Activated CD8-positive, alpha-beta T cell treated with anti-CD3 and anti-CD28 coated beads for 36 hours (primary cell): ENCODE results near the gene RBM14. TPM values are rescaled to one million over a fixed set of nuclear protein-coding genes. Genes with fewer than 3 reads are reported as not detected.
"Not testable (repeated sequence)": the region's sequence is repeated elsewhere in the genome, so short reads cannot be mapped to it uniquely, and the experiment has no call there.

Experiments
- ATAC-seq: fragments of 200-7000 bp; cut with Tn5 transposase; one replicate; pipeline ENCODE4 v1.10.0; 2021; ENCODE audit warnings: mild to moderate bottlenecking, moderate library complexity
- CTCF ChIA-PET: fragments of 350-600 bp; sonication (Branson Sonifier 250); formaldehyde crosslinking; loops from one replicate; lab custom pipeline; 2021; ENCODE audit warnings: antibody characterized with exemption; lab: Charles Lee
- POLR2A ChIA-PET: fragments of 350-600 bp; sonication (Branson Sonifier 250); formaldehyde crosslinking; loops from one replicate; lab custom pipeline; 2021; ENCODE audit warnings: antibody characterized with exemption; lab: Charles Lee
- DNase-seq: peaks from one replicate; pipeline ENCODE4 v3.0.0-alpha.2; 2020
- H3K27ac Mint-ChIP-seq: one replicate; pipeline ENCODE4 v1.8.0; 2021; ENCODE audit warnings: mild to moderate bottlenecking, mixed read lengths
- H3K27me3 Mint-ChIP-seq: one replicate; pipeline ENCODE4 v1.8.0; 2021; ENCODE audit warnings: mixed read lengths
- H3K36me3 Mint-ChIP-seq: one replicate; pipeline ENCODE4 v1.8.0; 2021; ENCODE audit warnings: low read depth, mixed read lengths
- H3K4me1 Mint-ChIP-seq: one replicate; pipeline ENCODE4 v1.8.0; 2021; ENCODE audit warnings: low read depth, mixed read lengths
- H3K4me3 Mint-ChIP-seq: one replicate; pipeline ENCODE4 v1.8.0; 2021; ENCODE audit warnings: mild to moderate bottlenecking, moderate library complexity, mixed read lengths
- H3K9me3 Mint-ChIP-seq: one replicate; pipeline ENCODE4 v1.8.0; 2021; ENCODE audit warnings: mixed read lengths
- intact Hi-C: fragments of 100-400 bp; cut with micrococcal nuclease; formaldehyde crosslinking; loops from one replicate; pipeline ENCODE4 v1.10.0; 2022
- total RNA-seq, 2 experiments: library from RNA; stranded (reverse); gene quantifications; one replicate each; pipeline ENCODE4 v1.2.3, GENCODE V29; 2021
- TF ChIP-seq, protein P1 (sequence below): fragments of 200-600 bp; IDR thresholded peaks from one replicate; pipeline ENCODE4 v1.8.0; 2022; ENCODE audit warnings: antibody characterized with exemption, mild to moderate bottlenecking

RBM14 gene
- total RNA-seq, 2 experiments from 2014 or later, result 153 to 159 TPM

DNA sequence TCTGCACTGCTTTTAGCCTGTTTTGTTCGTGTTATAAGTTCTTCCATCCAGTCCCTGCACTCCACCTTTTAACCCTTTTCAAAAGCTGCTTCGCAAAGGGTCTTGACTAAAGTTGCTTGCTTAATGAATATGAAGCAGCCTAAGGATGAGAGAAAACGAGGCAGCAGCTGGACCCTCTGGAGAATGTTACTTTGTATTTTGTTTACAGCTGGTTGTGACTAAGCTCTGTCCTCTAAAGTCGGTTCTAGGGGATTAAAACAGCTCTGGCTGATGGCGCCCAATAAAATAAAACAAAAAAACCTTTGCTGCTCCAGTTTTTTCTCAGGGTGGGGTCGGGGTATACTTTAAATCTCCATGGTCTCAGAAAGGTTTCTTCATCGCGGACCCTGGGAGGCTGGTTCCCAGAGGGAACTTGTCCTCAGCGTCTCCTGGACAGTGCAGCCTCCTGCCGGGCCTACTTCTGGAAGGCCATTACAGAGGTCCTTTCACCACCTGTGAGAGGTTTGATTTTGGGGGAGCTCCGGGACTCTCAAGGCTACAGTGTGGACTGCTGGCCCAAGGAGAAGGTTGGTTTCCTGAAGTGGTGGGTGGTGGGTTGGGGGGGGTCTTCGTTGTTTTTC, 21.2 kb downstream of the RBM14 start:
- peaks cover 70% of the 10 kb centered on the region for H3K36me3 Mint-ChIP-seq
- H3K9me3 Mint-ChIP-seq, result peaks cover 2% of the 10 kb centered on the region
- TF ChIP-seq, protein P1, sequence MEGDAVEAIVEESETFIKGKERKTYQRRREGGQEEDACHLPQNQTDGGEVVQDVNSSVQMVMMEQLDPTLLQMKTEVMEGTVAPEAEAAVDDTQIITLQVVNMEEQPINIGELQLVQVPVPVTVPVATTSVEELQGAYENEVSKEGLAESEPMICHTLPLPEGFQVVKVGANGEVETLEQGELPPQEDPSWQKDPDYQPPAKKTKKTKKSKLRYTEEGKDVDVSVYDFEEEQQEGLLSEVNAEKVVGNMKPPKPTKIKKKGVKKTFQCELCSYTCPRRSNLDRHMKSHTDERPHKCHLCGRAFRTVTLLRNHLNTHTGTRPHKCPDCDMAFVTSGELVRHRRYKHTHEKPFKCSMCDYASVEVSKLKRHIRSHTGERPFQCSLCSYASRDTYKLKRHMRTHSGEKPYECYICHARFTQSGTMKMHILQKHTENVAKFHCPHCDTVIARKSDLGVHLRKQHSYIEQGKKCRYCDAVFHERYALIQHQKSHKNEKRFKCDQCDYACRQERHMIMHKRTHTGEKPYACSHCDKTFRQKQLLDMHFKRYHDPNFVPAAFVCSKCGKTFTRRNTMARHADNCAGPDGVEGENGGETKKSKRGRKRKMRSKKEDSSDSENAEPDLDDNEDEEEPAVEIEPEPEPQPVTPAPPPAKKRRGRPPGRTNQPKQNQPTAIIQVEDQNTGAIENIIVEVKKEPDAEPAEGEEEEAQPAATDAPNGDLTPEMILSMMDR, result no peak
- peak overlapping the region; percentile 90 for H3K27ac Mint-ChIP-seq
- H3K4me1 Mint-ChIP-seq, result peaks cover 48% of the 10 kb centered on the region
- ChIA-PET POLR2A (interaction anchor here (0.6 to 27.4 kb wide), 16 partner anchors 10 to 576 kb away, joined by 3 to 558 read pairs (median 8); partner anchors contain the start of genes ACTN3, RBM14, RBM4B and ZDHHC24), CTCF (interaction anchor here (0.7 to 4.3 kb wide), 15 partner anchors 8 to 220 kb away, joined by 3 to 29 read pairs (median 4); partner anchors contain the start of genes CCDC87, CCS, MRPL11 and RBM14)
- ATAC-seq, result no peak
- intact Hi-C loops, result loop anchor here (2.0 to 5.0 kb wide), 2 partner anchors 19 to 40 kb away; partner anchors contain the start of gene RBM4B
- no peak for DNase-seq
- H3K4me3 Mint-ChIP-seq, result peak overlapping the region; percentile 83
- no peaks in the 10 kb centered on the region for H3K27me3 Mint-ChIP-seq

DNA sequence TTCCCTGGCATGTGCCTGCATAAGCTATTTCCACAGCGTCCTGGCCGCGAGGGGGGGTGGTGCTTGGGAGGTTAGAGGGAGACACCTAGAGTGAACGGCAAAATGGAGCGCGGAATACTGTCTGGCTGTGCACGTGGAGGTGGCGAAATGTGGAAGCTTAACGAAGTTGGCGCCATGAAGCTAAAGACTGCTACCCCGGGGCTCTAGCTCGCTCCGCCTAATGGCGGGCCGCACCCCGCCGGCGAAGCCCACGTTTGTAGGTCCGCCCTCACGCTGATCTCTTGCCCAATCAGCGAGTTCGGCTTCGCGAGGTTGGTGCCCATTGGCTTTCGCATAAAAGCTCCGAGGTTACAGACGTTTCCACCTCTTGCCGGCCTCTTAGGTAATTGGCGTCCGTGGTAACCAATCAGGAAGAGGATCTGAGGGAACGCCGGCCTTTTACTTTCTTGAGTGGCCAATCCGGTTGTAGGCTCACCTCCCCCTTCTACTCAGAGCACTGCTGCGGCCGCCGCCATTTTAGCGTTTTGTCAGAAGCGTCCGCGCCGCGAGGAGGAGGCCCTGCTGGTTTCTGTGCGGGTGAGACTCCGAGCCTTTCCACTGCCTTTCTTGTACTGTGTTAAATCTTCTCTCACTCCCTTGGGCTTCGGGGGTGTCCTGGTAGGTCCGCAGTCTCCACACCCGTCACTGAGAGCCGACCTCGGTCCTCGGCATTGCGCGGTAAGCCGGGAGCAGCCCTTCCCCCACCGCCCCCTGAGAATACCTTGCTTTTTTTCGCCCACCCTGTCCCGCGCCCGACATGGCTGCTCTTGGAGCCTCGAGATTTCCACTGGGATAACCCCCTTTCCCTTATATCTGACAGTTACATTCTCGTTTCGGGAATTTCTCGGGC, 22.0 kb downstream of the RBM14 start, which contains the start of gene RBM4:
RBM4 (plus strand) TSS at position 527 of the 889 bp plus-strand sequence. CDS start 1,009 bp downstream, outside the sequence.
- DNase-seq (peak; percentile 99), ATAC-seq (peak; percentile 95)
- ChIA-PET CTCF (interaction anchor here (0.6 to 4.3 kb wide), 15 partner anchors 10 to 220 kb away, joined by 3 to 29 read pairs (median 4); partner anchors contain the start of genes CCDC87, CCS, MRPL11 and RBM14), POLR2A (interaction anchor here (0.6 to 27.4 kb wide), 17 partner anchors 10 to 575 kb away, joined by 3 to 558 read pairs (median 7); partner anchors contain the start of genes ACTN3, RBM14, RBM4B and ZDHHC24)
- H3K27me3 Mint-ChIP-seq, result no peaks in the 10 kb centered on the region
- intact Hi-C loops, result loop anchor here (2.0 to 5.0 kb wide), 2 partner anchors 20 to 39 kb away; partner anchors contain the start of gene RBM4B
- H3K4me3 Mint-ChIP-seq, result peak within 1 kb of the TSS; percentile 83
- peak within 1 kb of the TSS; percentile 98 for H3K27ac Mint-ChIP-seq
- peaks cover 2% of the 10 kb centered on the region for H3K9me3 Mint-ChIP-seq
- H3K36me3 Mint-ChIP-seq, result peaks cover 72% of the 10 kb centered on the region
- peaks cover 56% of the 10 kb centered on the region for H3K4me1 Mint-ChIP-seq
- TF ChIP-seq, protein P1, result no peak

DNA sequence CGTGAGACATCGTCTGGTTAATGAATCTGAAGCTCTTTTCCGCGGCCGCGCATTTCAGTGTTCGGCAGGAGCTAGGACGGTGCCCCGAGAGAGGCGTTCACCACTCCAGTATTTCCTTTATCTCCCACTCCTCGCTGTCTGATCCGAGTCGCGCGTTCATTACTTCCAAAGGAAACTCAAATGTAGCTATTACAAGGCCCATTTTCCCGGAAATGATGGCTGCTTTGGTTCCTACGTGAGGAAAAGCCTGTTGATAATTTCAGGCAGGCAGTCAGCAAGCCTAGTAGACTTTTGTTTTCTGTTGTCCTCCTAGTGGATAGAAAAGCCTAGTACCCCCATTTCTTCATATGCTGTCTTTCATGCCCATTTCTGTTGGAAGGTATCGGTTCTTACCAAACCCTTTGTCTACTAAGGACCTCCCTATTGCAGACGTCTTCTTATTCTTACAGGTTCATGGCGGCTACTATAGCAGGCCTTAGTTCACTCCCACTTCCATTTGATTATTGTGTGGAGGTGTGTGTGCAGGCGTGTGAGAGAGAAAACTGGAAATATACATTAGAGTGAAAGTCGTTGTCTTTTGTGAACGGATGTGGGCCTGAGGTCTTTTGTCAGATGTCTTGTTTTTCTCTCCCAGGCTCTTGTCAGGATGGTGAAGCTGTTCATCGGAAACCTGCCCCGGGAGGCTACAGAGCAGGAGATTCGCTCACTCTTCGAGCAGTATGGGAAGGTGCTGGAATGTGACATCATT, 22.8 kb downstream of the RBM14 start:
- Mint-ChIP-seq H3K27ac (peak overlapping the region; percentile 98), H3K27me3 (no peaks in the 10 kb centered on the region), H3K36me3 (peaks cover 77% of the 10 kb centered on the region), H3K4me3 (peak overlapping the region; percentile 83), H3K9me3 (peaks cover 2% of the 10 kb centered on the region), H3K4me1 (peaks cover 63% of the 10 kb centered on the region)
- TF ChIP-seq, protein P1, result peak; percentile 15
- POLR2A ChIA-PET, result interaction anchor here (0.8 to 27.4 kb wide), 12 partner anchors 9 to 109 kb away, joined by 3 to 558 read pairs (median 8); partner anchors contain the start of genes ACTN3, RBM14, RBM4B and ZDHHC24
- intact Hi-C loops, result loop anchor here (2.0 to 5.0 kb wide), 2 partner anchors 20 to 38 kb away; partner anchors contain the start of gene RBM4B
- CTCF ChIA-PET, result interaction anchor here (0.6 to 4.3 kb wide), 9 partner anchors 9 to 49 kb away, joined by 3 to 29 read pairs (median 4); partner anchors contain the start of genes CCDC87, CCS, RBM14 and RBM4B
- peak; percentile 37 for DNase-seq
- ATAC-seq, result no peak

DNA sequence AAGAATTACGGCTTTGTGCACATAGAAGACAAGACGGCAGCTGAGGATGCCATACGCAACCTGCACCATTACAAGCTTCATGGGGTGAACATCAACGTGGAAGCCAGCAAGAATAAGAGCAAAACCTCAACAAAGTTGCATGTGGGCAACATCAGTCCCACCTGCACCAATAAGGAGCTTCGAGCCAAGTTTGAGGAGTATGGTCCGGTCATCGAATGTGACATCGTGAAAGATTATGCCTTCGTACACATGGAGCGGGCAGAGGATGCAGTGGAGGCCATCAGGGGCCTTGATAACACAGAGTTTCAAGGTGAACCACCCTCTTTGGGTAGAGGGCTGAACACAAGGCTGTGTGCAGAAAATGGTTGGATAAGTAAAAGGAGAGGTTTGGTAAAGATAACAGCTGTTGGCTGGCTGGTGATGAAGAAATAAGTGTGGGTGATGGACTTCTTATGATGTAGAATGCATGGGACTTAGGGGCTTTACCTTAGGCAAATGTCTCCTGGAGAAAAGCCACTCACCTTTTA, 23.4 kb downstream of the RBM14 start:
- not testable (repeated sequence) for DNase-seq, H3K27me3 Mint-ChIP-seq, H3K9me3 Mint-ChIP-seq, ATAC-seq
- H3K27ac Mint-ChIP-seq, result peak overlapping the region; percentile 98
- ChIA-PET POLR2A (interaction anchor here (1.4 to 27.4 kb wide), 9 partner anchors 8 to 91 kb away, joined by 3 to 558 read pairs (median 9); partner anchors contain the start of genes RBM14 and RBM4B), CTCF (interaction anchor here (0.7 to 4.3 kb wide), 4 partner anchors 9 to 38 kb away, joined by 3 to 29 read pairs (median 10); partner anchors contain the start of genes RBM14 and RBM4B)
- intact Hi-C loops, result loop anchor here (2.0 to 5.0 kb wide), 2 partner anchors 21 to 37 kb away; partner anchors contain the start of gene RBM4B
- peak overlapping the region; percentile 83 for H3K4me3 Mint-ChIP-seq
- peaks cover 78% of the 10 kb centered on the region for H3K36me3 Mint-ChIP-seq
- H3K4me1 Mint-ChIP-seq, result peaks cover 63% of the 10 kb centered on the region
